HS-27A (cell line): Measurements from ENCODE around the gene ZCCHC10.
"Not testable (repeated sequence)": the region's sequence is repeated elsewhere in the genome, so short reads cannot be mapped to it uniquely, and the experiment has no call there.

Source experiments
- DNase-seq: peaks from one replicate; pipeline ENCODE4 v3.0.0-alpha.2; 2012; ENCODE audit warnings: low read depth, missing footprints

The ZCCHC10 gene

GRCh38 chr5:132979367-132979940 lies 46.9 kb downstream of the ZCCHC10 start:
- no peak for DNase-seq

GRCh38 chr5:132976852-132977251 lies 49.5 kb downstream of the ZCCHC10 start:
- DNase-seq = no peak

GRCh38 chr5:132972436-132972828 lies 53.9 kb downstream of the ZCCHC10 start:
- DNase-seq = not testable (repeated sequence)

GRCh38 chr5:132971483-132972435 lies 54.6 kb downstream of the ZCCHC10 start:
- DNase-seq = no peak

- DNase-seq = no peak
Observed at GRCh38 chr5:132965120-132965519, 61.2 kb downstream of the ZCCHC10 start.

GRCh38 chr5:132963171-132964104 lies 62.9 kb downstream of the ZCCHC10 start, which contains the start of gene AFF4:
Gene AFF4, minus strand, starts transcription at chr5:132963634. Its CDS starts 26,445 bp downstream, at chr5:132937189.
- peak; percentile 48 for DNase-seq

GRCh38 chr5:132962429-132963021 lies 63.8 kb downstream of the ZCCHC10 start:
- no peak for DNase-seq

- DNase-seq = no peak
Observed at GRCh38 chr5:132961887-132962286, 64.5 kb downstream of the ZCCHC10 start.

- DNase-seq = not testable (repeated sequence)
Observed at GRCh38 chr5:132961123-132961815, 65.1 kb downstream of the ZCCHC10 start.

GRCh38 chr5:132956166-132956799 lies 70.1 kb downstream of the ZCCHC10 start:
- not testable (repeated sequence) for DNase-seq

- no peak for DNase-seq
Observed at GRCh38 chr5:132953710-132954109, 72.6 kb downstream of the ZCCHC10 start.

GRCh38 chr5:132952829-132953228 lies 73.5 kb downstream of the ZCCHC10 start:
- no peak for DNase-seq

GRCh38 chr5:132951897-132952296 lies 74.5 kb downstream of the ZCCHC10 start:
- no peak for DNase-seq

- no peak for DNase-seq
Observed at GRCh38 chr5:132949136-132949535, 77.2 kb downstream of the ZCCHC10 start.

- DNase-seq = no peak
Observed at GRCh38 chr5:132947671-132948070, 78.7 kb downstream of the ZCCHC10 start.
